Suprapubic skin (tissue), 3 donors: Measurements from ENCODE around the gene TEKTIP1.

Experiments used
- CTCF ChIP-seq, 2 donors: fragments of 200-600 bp in 1 of 2; fragments of 450-650 bp in 1 of 2; sonication (generic) in 1 of 2; IDR thresholded peaks; one replicate each; pipeline ENCODE4 v1.5.1; 2016 to 2019; ENCODE audit warnings: antibody characterized with exemption in 2 of 2, mild to moderate bottlenecking in 1 of 2, moderate library complexity in 1 of 2
- POLR2A ChIP-seq, 2 donors: fragments of 450-650 bp; IDR thresholded peaks; one replicate each; pipeline ENCODE4 v1.6.1; 2017; ENCODE audit warnings: antibody characterized with exemption in 2 of 2, mild to moderate bottlenecking in 2 of 2, moderate library complexity in 2 of 2

- TF ChIP-seq POLR2A (IDR thresholded peaks at IDR 0.05) (no peak), CTCF (IDR thresholded peaks at IDR 0.05) (no peak)
These were observed 37.9 kb downstream of the TEKTIP1 start for GRCh38 chr19:3576696-3577443.
